Measurements from ENCODE around the gene USP25.
"Not testable (repeated sequence)": the region's sequence is repeated elsewhere in the genome, so short reads cannot be mapped to it uniquely, and the experiment has no call there.

Gene USP25

GRCh38 chr21:15732290-15732995, 2.7 kb downstream of the USP25 start:
- peak in 2 of 5 donors; percentile 12 to 80 for DNase-seq

GRCh38 chr21:15732996-15733329, 3.2 kb downstream of the USP25 start:
- no peak for DNase-seq

- no peak for DNase-seq
These were observed 5.6 kb downstream of the USP25 start for GRCh38 chr21:15735409-15735808.

GRCh38 chr21:15735931-15736330, 6.1 kb downstream of the USP25 start:
- DNase-seq = peak in 1 of 5 donors; percentile 17

GRCh38 chr21:15738779-15739178, 9.0 kb downstream of the USP25 start:
- not testable (repeated sequence) for DNase-seq

- no peak for DNase-seq
These were observed 10.6 kb downstream of the USP25 start for GRCh38 chr21:15740383-15740782.

- DNase-seq = no peak
These were observed 11.7 kb downstream of the USP25 start for GRCh38 chr21:15741510-15741909.

- DNase-seq = no peak
These were observed 12.4 kb downstream of the USP25 start for GRCh38 chr21:15742052-15742670.

GRCh38 chr21:15742694-15743093, 12.9 kb downstream of the USP25 start:
- DNase-seq = no peak

GRCh38 chr21:15743593-15743992, 13.8 kb downstream of the USP25 start:
- no peak for DNase-seq

GRCh38 chr21:15744926-15745325, 15.1 kb downstream of the USP25 start:
- DNase-seq = no peak

- DNase-seq = no peak
These were observed 18.8 kb downstream of the USP25 start for GRCh38 chr21:15748586-15748985.

GRCh38 chr21:15749082-15749860, 19.5 kb downstream of the USP25 start:
- no peak for DNase-seq

- no peak for DNase-seq
These were observed 20.0 kb downstream of the USP25 start for GRCh38 chr21:15749861-15750159.

- no peak for DNase-seq
These were observed 21.3 kb downstream of the USP25 start for GRCh38 chr21:15751037-15751436.

GRCh38 chr21:15751546-15751945, 21.8 kb downstream of the USP25 start:
- no peak for DNase-seq

GRCh38 chr21:15752763-15753407, 23.1 kb downstream of the USP25 start:
- DNase-seq = no peak

- DNase-seq = no peak
These were observed 24.0 kb downstream of the USP25 start for GRCh38 chr21:15753741-15754140.

GRCh38 chr21:15754640-15755039, 24.9 kb downstream of the USP25 start:
- no peak for DNase-seq

- no peak for DNase-seq
These were observed 25.3 kb downstream of the USP25 start for GRCh38 chr21:15755125-15755524.

GRCh38 chr21:15759469-15759868, 29.7 kb downstream of the USP25 start:
- no peak for DNase-seq

GRCh38 chr21:15761507-15762100, 31.8 kb downstream of the USP25 start:
- no peak for DNase-seq

- DNase-seq = peak in 1 of 5 donors; percentile 7
These were observed 33.6 kb downstream of the USP25 start for GRCh38 chr21:15763359-15763758.
